Measurements from ENCODE around the gene RFX4.

GRCh38 chr12:106573239-106573638, 9.6 kb upstream of the RFX4 start:
- no peak for TF ChIP-seq CTCF (IDR thresholded peaks at IDR 0.05; ENCODE audit: borderline replicate concordance, extremely low read depth, low read length, poor library complexity, severe bottlenecking)
- no peak for TF ChIP-seq EZH2 (IDR thresholded peaks at IDR 0.05; ENCODE audit: borderline replicate concordance, low read depth, low read length, severe bottlenecking)
